MM.1S (cell line): ENCODE results near the gene CDT1.

ENCODE experiments used
- DNase-seq: peaks from one replicate; pipeline ENCODE4 v3.0.0-alpha.2; 2015
- H2AFZ ChIP-seq: fragments of 300-600 bp; sonication (generic); 2 replicates; pipeline ENCODE4 v1.6.0; 2016; ENCODE audit warnings: antibody characterized with exemption, low read length
- H3F3A ChIP-seq: fragments of 300-600 bp; sonication (generic); 2 replicates; pipeline ENCODE4 v1.6.1; 2016; ENCODE audit warnings: mild to moderate bottlenecking, antibody characterized with exemption, low read length, moderate library complexity, mixed read lengths; ENCODE audit not compliant: insufficient read depth
- H3K27ac ChIP-seq: fragments of 300-600 bp; sonication (generic); 2 replicates; pipeline ENCODE4 v1.5.1; 2016; ENCODE audit warnings: mild to moderate bottlenecking, low read length
- H3K27me3 ChIP-seq: fragments of 300-600 bp; sonication (generic); replicated peaks from 2 replicates; pipeline ENCODE4 v1.6.0; 2016; ENCODE audit warnings: low read length; ENCODE audit not compliant: insufficient read depth
- H3K36me3 ChIP-seq: fragments of 300-600 bp; sonication (generic); replicated peaks from 2 replicates; pipeline ENCODE4 v1.6.1; 2016; ENCODE audit warnings: mild to moderate bottlenecking, low read length, mixed read lengths; ENCODE audit not compliant: insufficient read depth
- H3K4me1 ChIP-seq: fragments of 300-600 bp; sonication (generic); 2 replicates; pipeline ENCODE4 v1.6.1; 2016; ENCODE audit warnings: low read length, mixed read lengths
- H3K4me2 ChIP-seq: fragments of 300-600 bp; sonication (generic); 2 replicates; pipeline ENCODE4 v1.6.0; 2016; ENCODE audit warnings: low read depth, low read length
- H3K4me3 ChIP-seq: fragments of 300-600 bp; sonication (generic); 2 replicates; pipeline ENCODE4 v1.5.1; 2016; ENCODE audit warnings: low read length, mixed read lengths
- H3K79me2 ChIP-seq: fragments of 300-600 bp; sonication (generic); 2 replicates; pipeline ENCODE4 v1.6.1; 2016; ENCODE audit warnings: mixed run types, low read length, mixed read lengths
- H3K9ac ChIP-seq: fragments of 300-600 bp; sonication (generic); 2 replicates; pipeline ENCODE4 v1.6.1; 2016; ENCODE audit warnings: low read length, mixed read lengths
- H3K9me2 ChIP-seq: fragments of 300-600 bp; sonication (generic); replicated peaks from 2 replicates; pipeline ENCODE4 v1.6.1; 2016; ENCODE audit warnings: mild to moderate bottlenecking, low read length, mixed read lengths; ENCODE audit not compliant: insufficient read depth
- H3K9me3 ChIP-seq: fragments of 300-600 bp; sonication (generic); replicated peaks from 2 replicates; pipeline ENCODE4 v1.6.1; 2016; ENCODE audit warnings: mild to moderate bottlenecking, low read length, mixed read lengths; ENCODE audit not compliant: insufficient read depth
- H4K20me1 ChIP-seq: fragments of 300-600 bp; sonication (generic); 2 replicates; pipeline ENCODE4 v1.6.1; 2016; ENCODE audit warnings: mild to moderate bottlenecking, low read length, moderate library complexity, mixed read lengths; ENCODE audit not compliant: insufficient read depth
- CTCF ChIP-seq: fragments of 300-600 bp; sonication (generic); IDR thresholded peaks from 2 replicates; pipeline ENCODE4 v1.5.1; 2016; ENCODE audit warnings: antibody characterized with exemption, low read length, mixed read lengths
- EZH2 ChIP-seq: fragments of 300-600 bp; sonication (generic); optimal IDR thresholded peaks from 2 replicates; pipeline ENCODE3; 2017; ENCODE audit warnings: low read depth, mild to moderate bottlenecking, antibody characterized with exemption, low read length, mixed read lengths
- EZH2phosphoT487 ChIP-seq: fragments of 300-600 bp; sonication (generic); IDR thresholded peaks from 2 replicates; pipeline ENCODE4 v1.6.1; 2018; ENCODE audit warnings: antibody characterized with exemption, low read length

CDT1 gene

GRCh38 chr16:88803264-88803987 lies at the start of gene CDT1:
TSS of gene CDT1 (plus strand) at chr16:88803789. CDS start at chr16:88803832, 43 bp downstream.
- Histone ChIP-seq H4K20me1 (no peaks in the 10 kb centered on the region), H3K4me3 (peak within 1 kb of the TSS; percentile 74), H3K79me2 (peaks cover 37% of the 10 kb centered on the region), H3K9ac (peak within 1 kb of the TSS; percentile 75), H2AFZ (peak within 1 kb of the TSS; percentile 56), H3K27me3 (no peaks in the 10 kb centered on the region), H3K36me3 (no peaks in the 10 kb centered on the region), H3F3A (no peaks in the 10 kb centered on the region), H3K4me2 (peak within 1 kb of the TSS; percentile 78), H3K4me1 (no peaks in the 10 kb centered on the region), H3K9me3 (no peaks in the 10 kb centered on the region), H3K27ac (peak within 1 kb of the TSS; percentile 25; the same call in 1 of the 2 replicates), H3K9me2 (no peaks in the 10 kb centered on the region)
- peak; percentile 64 for DNase-seq
- TF ChIP-seq EZH2phosphoT487, result no peak
- TF ChIP-seq CTCF, result no peak
- TF ChIP-seq EZH2, result no peak

GRCh38 chr16:88754109-88754911 lies 49.3 kb upstream of the CDT1 start:
- Histone ChIP-seq H3K36me3 (no peaks in the 10 kb centered on the region; the same call in 1 of the 2 replicates), H3K9me2 (no peaks in the 10 kb centered on the region), H3K4me3 (no peak overlapping the region), H4K20me1 (peaks cover 13% of the 10 kb centered on the region), H3K4me2 (no peak overlapping the region), H3K9me3 (no peaks in the 10 kb centered on the region), H3K4me1 (no peaks in the 10 kb centered on the region), H3K27me3 (no peaks in the 10 kb centered on the region), H3K9ac (no peak overlapping the region), H3K27ac (no peak overlapping the region), H3F3A (no peaks in the 10 kb centered on the region), H3K79me2 (peaks cover 84% of the 10 kb centered on the region), H2AFZ (no peak overlapping the region)
- no peak for DNase-seq
- TF ChIP-seq EZH2, result no peak
- no peak for TF ChIP-seq EZH2phosphoT487
- no peak for TF ChIP-seq CTCF

- Histone ChIP-seq H3K27ac (no peak overlapping the region), H3K9me3 (no peaks in the 10 kb centered on the region), H4K20me1 (peaks cover 13% of the 10 kb centered on the region), H3K4me3 (no peak overlapping the region), H2AFZ (no peak overlapping the region), H3K4me1 (no peaks in the 10 kb centered on the region), H3K36me3 (no peaks in the 10 kb centered on the region; the same call in 1 of the 2 replicates), H3K27me3 (no peaks in the 10 kb centered on the region), H3K4me2 (no peak overlapping the region), H3K9me2 (no peaks in the 10 kb centered on the region), H3K9ac (no peak overlapping the region), H3K79me2 (peaks cover 90% of the 10 kb centered on the region), H3F3A (no peaks in the 10 kb centered on the region)
- no peak for DNase-seq
- no peak for TF ChIP-seq EZH2phosphoT487
- TF ChIP-seq EZH2, result no peak
- no peak for TF ChIP-seq CTCF
These were observed 48.5 kb upstream of the CDT1 start for GRCh38 chr16:88754912-88755744.
